Measurements from ENCODE around the gene TENM4.

The TENM4 gene

DNA sequence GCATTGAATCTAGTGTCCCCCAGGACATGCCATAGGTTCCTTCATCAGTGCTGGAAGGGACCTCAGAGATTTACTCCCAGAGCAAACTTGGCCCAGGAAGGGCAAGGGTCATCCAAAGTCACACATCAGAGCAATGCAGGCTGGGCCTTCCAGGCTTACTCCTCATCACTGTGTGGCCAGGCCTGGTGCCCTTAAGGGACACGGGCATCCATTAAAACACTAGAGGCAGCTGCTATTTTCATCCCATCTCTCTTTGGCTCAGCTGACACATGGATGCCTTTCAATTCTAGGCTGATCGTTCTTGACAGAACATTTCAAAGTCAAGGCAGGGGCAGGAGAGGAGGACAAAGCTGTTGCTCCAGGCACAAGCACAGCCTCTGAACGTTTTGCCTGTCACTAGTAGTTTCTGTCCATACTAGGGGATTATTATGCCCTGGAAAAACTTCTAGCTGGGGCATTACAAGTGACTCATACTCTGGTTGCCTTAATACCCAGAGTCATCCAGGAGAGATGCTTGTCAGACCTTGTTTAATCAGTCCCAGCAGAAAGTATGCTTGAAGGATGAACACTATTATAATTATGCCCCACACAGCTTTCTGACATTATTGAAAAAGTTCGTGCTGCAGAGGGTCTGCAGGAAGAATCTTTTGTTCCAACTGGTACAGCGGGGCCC lies 240.3 kb downstream of the TENM4 start:
- Histone ChIP-seq H3K36me3 (ENCODE audit: control insufficient read depth in 2 of 2, insufficient read depth in 1 of 2, low read length in 2 of 2) (no peaks in the 10 kb centered on the region), H3K4me1 (ENCODE audit: control insufficient read depth, insufficient read depth, low read length) (no peaks in the 10 kb centered on the region), H3K4me3 (ENCODE audit: low read depth, low read length) (no peak overlapping the region), H3K9me3 (ENCODE audit: control insufficient read depth, insufficient read depth, low read depth, low read length) (no peaks in the 10 kb centered on the region), H3K27ac (ENCODE audit: extremely low read depth, low read depth, low read length) (no peak overlapping the region)
- CTCF ChIA-PET = no interaction called here
- TF ChIP-seq REPIN1 (tag by site-specific recombination; IDR thresholded peaks at IDR 0.05; ENCODE audit: low read depth) = no peak
- TF ChIP-seq ZNF19 (tag by site-specific recombination; IDR thresholded peaks at IDR 0.05; ENCODE audit: low read depth) = no peak
- TF ChIP-seq ZNF350 (tag by site-specific recombination; IDR thresholded peaks at IDR 0.05) = no peak
- TF ChIP-seq ZBTB7A (tag by site-specific recombination; IDR thresholded peaks at IDR 0.05; ENCODE audit: low read depth) = no peak
- TF ChIP-seq ZNF311 (tag by site-specific recombination; IDR thresholded peaks at IDR 0.05; ENCODE audit: borderline replicate concordance) = no peak
- TF ChIP-seq CTCF (tag by site-specific recombination; IDR thresholded peaks at IDR 0.05) = no peak
- TF ChIP-seq ZNF596 (tag by site-specific recombination; IDR thresholded peaks at IDR 0.05) = no peak
- POLR2A ChIA-PET = no interaction called here

DNA sequence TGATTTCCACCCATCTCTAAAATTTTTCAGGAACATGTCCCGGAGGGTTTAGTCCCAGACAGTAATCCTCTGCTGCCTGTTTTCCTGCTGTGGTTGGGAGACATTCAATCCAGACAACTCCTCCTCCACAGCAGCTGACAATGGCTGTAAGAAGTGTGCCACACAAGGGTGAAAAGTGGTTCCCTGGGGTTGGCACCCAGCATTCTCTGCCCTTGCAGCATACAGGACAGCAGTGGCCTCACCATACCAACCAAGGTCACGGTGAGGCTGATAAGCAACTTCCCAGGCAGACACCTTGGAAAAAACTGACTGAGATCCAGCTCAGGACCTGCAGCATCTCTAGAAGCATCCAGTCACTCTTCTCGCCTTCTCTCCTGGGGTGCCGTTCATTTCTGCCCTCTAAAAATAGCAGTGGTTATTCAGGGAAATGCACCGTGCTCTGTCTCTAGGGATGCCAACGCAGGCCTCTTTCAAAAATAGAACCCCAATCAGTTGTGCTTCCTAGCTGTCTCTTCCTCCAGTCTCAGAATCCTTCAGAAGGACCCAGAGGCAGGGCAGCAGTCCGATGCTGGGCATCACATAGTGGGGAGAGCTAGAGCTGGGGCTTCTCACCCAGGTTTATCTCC lies 241.0 kb downstream of the TENM4 start:
- ChIA-PET CTCF (no interaction called here), POLR2A (no interaction called here)

More for the DNA sequence above, 241.0 kb downstream of the TENM4 start:
- H3K36me3 ChIP-seq (ENCODE audit: control insufficient read depth in 2 of 2, insufficient read depth in 1 of 2, low read length in 2 of 2) = no peaks in the 10 kb centered on the region
- no peaks in the 10 kb centered on the region for H3K4me1 ChIP-seq (ENCODE audit: control insufficient read depth, insufficient read depth, low read length)
- H3K9me3 ChIP-seq (ENCODE audit: control insufficient read depth, insufficient read depth, low read depth, low read length) = no peaks in the 10 kb centered on the region
- no peak for TF ChIP-seq ZNF843 (tag by site-specific recombination; IDR thresholded peaks at IDR 0.05)
- no peak for TF ChIP-seq GLI4 (tag by site-specific recombination; IDR thresholded peaks at IDR 0.05)
- no peak for TF ChIP-seq ZNF398 (tag by site-specific recombination; IDR thresholded peaks at IDR 0.05)
- TF ChIP-seq HOXC10 (CRISPR knock-in tag; IDR thresholded peaks at IDR 0.05) = no peak
- TF ChIP-seq, protein P1, sequence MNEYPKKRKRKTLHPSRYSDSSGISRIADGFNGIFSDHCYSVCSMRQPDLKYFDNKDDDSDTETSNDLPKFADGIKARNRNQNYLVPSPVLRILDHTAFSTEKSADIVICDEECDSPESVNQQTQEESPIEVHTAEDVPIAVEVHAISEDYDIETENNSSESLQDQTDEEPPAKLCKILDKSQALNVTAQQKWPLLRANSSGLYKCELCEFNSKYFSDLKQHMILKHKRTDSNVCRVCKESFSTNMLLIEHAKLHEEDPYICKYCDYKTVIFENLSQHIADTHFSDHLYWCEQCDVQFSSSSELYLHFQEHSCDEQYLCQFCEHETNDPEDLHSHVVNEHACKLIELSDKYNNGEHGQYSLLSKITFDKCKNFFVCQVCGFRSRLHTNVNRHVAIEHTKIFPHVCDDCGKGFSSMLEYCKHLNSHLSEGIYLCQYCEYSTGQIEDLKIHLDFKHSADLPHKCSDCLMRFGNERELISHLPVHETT (tag by site-specific recombination; IDR thresholded peaks at IDR 0.05) = no peak
- TF ChIP-seq SP3 (tag by site-specific recombination; IDR thresholded peaks at IDR 0.05) = no peak
- no peak for TF ChIP-seq ZNF473 (tag by site-specific recombination; IDR thresholded peaks at IDR 0.05)
- no peak for TF ChIP-seq ZNF423 (tag by site-specific recombination; IDR thresholded peaks at IDR 0.05)
- TF ChIP-seq IKZF3 (tag by site-specific recombination; IDR thresholded peaks at IDR 0.05) = no peak
- TF ChIP-seq ZNF24 (tag by site-specific recombination; IDR thresholded peaks at IDR 0.05) = no peak
- no peak for TF ChIP-seq ZNF514 (tag by site-specific recombination; IDR thresholded peaks at IDR 0.05)
- no peak for TF ChIP-seq ZNF23 (tag by site-specific recombination; IDR thresholded peaks at IDR 0.05; ENCODE audit: borderline replicate concordance)
- TF ChIP-seq, protein P2, sequence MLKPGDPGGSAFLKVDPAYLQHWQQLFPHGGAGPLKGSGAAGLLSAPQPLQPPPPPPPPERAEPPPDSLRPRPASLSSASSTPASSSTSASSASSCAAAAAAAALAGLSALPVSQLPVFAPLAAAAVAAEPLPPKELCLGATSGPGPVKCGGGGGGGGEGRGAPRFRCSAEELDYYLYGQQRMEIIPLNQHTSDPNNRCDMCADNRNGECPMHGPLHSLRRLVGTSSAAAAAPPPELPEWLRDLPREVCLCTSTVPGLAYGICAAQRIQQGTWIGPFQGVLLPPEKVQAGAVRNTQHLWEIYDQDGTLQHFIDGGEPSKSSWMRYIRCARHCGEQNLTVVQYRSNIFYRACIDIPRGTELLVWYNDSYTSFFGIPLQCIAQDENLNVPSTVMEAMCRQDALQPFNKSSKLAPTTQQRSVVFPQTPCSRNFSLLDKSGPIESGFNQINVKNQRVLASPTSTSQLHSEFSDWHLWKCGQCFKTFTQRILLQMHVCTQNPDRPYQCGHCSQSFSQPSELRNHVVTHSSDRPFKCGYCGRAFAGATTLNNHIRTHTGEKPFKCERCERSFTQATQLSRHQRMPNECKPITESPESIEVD (tag by site-specific recombination; IDR thresholded peaks at IDR 0.05) = no peak
- TF ChIP-seq, protein P3, sequence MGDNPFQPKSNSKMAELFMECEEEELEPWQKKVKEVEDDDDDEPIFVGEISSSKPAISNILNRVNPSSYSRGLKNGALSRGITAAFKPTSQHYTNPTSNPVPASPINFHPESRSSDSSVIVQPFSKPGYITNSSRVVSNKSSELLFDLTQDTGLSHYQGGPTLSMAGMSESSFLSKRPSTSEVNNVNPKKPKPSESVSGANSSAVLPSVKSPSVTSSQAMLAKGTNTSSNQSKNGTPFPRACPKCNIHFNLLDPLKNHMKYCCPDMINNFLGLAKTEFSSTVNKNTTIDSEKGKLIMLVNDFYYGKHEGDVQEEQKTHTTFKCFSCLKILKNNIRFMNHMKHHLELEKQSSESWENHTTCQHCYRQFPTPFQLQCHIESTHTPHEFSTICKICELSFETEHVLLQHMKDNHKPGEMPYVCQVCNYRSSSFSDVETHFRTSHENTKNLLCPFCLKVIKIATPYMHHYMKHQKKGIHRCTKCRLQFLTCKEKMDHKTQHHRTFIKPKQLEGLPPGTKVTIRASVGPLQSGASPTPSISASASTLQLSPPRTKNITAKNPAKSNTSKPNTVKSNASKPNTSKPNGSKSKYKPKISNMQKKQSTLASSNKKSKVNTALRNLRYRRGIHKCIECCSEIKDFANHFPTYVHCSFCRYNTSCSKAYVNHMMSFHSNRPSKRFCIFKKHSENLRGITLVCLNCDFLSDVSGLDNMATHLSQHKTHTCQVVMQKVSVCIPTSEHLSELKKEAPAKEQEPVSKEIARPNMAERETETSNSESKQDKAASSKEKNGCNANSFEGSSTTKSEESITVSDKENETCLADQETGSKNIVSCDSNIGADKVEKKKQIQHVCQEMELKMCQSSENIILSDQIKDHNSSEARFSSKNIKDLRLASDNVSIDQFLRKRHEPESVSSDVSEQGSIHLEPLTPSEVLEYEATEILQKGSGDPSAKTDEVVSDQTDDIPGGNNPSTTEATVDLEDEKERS (tag by site-specific recombination; IDR thresholded peaks at IDR 0.05) = no peak
- TF ChIP-seq, protein P4, sequence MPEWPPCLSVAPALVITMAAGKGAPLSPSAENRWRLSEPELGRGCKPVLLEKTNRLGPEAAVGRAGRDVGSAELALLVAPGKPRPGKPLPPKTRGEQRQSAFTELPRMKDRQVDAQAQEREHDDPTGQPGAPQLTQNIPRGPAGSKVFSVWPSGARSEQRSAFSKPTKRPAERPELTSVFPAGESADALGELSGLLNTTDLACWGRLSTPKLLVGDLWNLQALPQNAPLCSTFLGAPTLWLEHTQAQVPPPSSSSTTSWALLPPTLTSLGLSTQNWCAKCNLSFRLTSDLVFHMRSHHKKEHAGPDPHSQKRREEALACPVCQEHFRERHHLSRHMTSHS (tag by site-specific recombination; IDR thresholded peaks at IDR 0.05) = no peak
- no peak overlapping the region for H3K27ac ChIP-seq (ENCODE audit: extremely low read depth, low read depth, low read length)
- H3K4me3 ChIP-seq (ENCODE audit: low read depth, low read length) = no peak overlapping the region
